NCI-H2227 (cell line): ENCODE results near the gene DGKQ.
"Not testable (repeated sequence)": the region's sequence is repeated elsewhere in the genome, so short reads cannot be mapped to it uniquely, and the experiment has no call there.

ENCODE experiments used
- DNase-seq: peaks from one replicate; lab custom pipeline; 2025; ENCODE audit not compliant: unreplicated experiment; lab: John Stamatoyannopoulos, UW

The DGKQ gene

GRCh38 chr4:1011022-1011665 is 37.8 kb upstream of the DGKQ start, which contains the start of gene FGFRL1:
FGFRL1 (plus strand) TSS chr4:1011626; CDS start chr4:1012486, 860 bp downstream.
- DNase-seq, result peak; percentile 67

GRCh38 chr4:1010395-1011021 is 37.1 kb upstream of the DGKQ start:
- peak; percentile 50 for DNase-seq

GRCh38 chr4:1009542-1010394 is 36.4 kb upstream of the DGKQ start:
- DNase-seq, result peak; percentile 76

- DNase-seq, result peak; percentile 38
Measured at GRCh38 chr4:1008840-1009541, 35.6 kb upstream of the DGKQ start.

DNA sequence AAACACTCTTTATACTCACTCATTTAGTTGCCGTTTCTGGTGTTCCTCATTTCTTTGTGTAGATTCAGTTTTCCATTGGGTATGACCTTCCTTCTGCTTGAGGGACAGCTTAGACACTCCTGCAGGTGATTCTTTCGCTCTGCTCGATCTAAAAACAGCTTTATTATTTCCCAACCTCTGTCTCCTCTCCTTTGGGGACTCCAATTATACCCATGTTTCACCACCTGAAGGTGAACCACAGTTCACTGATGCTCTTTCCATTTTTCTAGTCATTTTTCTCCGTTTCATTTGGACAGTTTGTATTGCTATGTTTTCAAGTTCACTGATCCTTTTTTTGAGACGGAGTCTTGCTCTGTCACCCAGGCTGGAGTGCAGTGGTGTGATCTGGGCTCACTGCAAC is 33.5 kb upstream of the DGKQ start:
- no peak for DNase-seq

DNA sequence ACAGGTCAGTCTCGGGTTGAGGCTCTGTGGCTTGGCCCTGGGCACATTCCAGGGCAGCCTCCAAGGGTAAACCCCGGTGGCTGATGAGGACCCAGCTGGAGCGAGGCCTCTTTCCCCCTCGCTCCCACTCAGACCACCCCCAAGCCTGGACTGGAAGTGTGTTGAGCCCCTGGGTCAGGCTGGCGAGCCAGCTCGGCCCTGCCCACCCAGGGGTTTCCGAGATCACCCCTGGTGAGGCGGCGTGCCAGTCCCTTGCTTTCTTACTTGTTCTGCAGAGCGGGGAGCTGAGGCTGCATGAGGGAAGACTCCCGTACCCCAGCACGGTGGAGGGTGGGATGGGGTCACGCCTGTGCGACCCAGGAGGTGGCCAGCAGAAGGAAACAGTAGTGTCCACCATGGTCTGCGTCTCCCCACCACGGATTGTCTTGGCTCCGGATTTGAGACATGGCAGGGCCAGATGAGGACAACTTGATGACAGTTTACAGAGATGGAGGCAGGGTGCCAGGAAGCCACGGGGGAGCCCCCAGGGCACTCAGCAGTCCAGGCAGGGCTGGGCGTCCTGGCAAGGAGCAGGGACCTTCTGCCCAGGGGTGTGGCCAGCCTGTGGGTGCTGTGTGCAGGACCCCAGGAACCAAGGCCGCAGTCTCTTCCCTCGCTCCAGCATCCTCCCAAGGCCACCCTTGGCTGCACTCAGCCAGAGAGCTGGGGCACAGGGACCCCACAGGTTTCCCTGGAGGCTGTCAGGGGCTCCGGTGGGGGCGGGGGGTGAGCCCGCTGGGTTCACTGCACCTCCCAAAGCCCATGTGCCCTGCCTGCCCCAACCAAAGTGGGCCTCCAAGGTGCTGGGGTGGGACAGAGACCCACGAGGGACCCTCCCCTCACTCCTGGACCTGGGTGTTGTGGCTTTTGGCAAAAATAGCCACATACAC is 31.5 kb upstream of the DGKQ start:
- no peak for DNase-seq

- no peak for DNase-seq
Measured at GRCh38 chr4:1004071-1004418, 30.7 kb upstream of the DGKQ start.

- no peak for DNase-seq
Measured at GRCh38 chr4:1003271-1004070, 30.1 kb upstream of the DGKQ start.

- no peak for DNase-seq
Measured at GRCh38 chr4:1002631-1003251, 29.4 kb upstream of the DGKQ start.

- DNase-seq, result no peak
Measured at GRCh38 chr4:1002131-1002630, 28.8 kb upstream of the DGKQ start.

DNA sequence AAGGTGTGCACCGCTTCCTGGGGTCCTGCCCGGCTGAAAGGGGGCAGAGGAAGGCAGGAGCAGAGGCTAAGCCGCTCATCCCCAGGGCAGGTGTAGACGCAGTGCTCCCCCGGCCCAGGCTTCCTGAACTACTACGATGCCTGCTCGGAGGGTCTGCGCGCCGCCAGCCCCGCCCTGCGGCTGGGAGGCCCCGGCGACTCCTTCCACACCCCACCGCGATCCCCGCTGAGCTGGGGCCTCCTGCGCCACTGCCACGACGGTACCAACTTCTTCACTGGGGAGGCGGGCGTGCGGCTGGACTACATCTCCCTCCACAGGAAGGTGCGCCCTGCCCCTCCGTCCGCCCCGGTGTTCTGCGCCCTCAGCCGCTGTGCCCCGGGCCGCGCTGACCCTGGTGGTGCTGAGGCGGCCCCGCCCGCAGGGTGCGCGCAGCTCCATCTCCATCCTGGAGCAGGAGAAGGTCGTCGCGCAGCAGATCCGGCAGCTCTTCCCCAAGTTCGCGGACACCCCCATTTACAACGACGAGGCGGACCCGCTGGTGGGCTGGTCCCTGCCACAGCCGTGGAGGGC is 28.3 kb upstream of the DGKQ start:
- no peak for DNase-seq

DNA sequence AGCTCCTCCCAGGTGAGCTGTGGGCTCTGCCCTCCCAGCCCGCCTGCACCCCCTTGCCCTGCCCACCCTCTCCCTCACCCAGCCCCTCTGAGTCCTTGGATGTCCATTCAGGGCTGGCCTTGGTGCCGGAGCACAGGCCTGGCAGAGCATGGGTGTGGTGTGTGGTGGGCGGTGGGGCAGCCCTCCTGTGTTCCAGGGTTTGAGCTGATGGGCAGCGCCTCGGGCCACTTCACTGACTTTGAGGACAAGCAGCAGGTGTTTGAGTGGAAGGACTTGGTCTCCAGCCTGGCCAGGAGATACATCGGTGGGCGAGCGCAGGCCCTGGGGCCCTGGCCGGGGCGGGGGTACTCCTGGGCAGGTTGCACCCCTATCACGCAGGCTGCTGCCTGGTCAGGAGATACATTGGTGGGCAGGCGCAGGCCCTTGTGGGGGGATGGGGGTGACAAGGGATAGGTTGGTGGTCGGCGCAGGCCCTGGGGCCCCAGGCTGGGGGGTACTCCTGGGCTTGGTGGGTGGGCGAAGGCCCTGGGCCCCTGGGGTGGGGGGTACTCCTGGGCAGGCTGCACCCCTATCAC is 27.4 kb upstream of the DGKQ start:
- no peak for DNase-seq

- no peak for DNase-seq
Measured at GRCh38 chr4:999882-1000425, 26.6 kb upstream of the DGKQ start.

- DNase-seq, result not testable (repeated sequence)
Measured at GRCh38 chr4:999240-999863, 26.0 kb upstream of the DGKQ start.

DNA sequence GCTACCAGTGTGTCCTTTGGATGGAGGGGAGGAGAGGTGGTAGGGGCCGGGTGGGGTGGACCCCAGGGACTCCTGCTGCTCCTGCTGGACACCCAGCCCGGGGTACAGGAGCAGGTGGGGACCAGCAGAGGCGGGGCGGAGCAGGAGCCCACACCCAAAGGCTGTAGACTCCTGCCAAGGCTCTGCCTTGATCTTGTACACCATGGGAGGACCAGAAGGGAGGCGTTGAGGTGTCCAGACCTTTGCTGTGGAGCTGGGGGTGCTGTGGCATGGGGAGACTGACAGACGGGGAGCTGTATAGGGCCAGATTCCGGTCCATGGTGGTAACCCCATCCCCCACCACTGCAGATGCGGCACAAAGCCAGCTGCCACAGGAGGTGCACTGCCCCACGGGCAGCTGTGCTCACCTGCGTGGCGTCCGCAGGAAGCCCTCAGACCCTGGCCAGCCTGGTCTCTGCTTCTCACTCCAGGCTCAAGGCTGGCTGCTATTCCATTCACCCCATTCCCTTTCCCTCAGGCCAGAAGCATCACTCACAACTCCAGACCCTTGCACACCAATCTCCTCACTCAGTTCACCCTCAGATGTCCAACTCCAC is 24.8 kb upstream of the DGKQ start:
- no peak for DNase-seq

- DNase-seq, result peak; percentile 69
Measured at GRCh38 chr4:997375-998071, 24.2 kb upstream of the DGKQ start.

GRCh38 chr4:996997-997374 is 23.6 kb upstream of the DGKQ start:
- no peak for DNase-seq
